ENCODE measurements around the gene ERI2. TPM values are rescaled to one million over a fixed set of nuclear protein-coding genes. Genes with fewer than 3 reads are reported as not detected.
A peak's percentile ranks its signal among the peaks of the same experiment; 100 is the strongest.

Gene ERI2
- total and polyA plus RNA-seq, 7 donors: 7.2 to 24.3 (median 16.4) TPM

DNA sequence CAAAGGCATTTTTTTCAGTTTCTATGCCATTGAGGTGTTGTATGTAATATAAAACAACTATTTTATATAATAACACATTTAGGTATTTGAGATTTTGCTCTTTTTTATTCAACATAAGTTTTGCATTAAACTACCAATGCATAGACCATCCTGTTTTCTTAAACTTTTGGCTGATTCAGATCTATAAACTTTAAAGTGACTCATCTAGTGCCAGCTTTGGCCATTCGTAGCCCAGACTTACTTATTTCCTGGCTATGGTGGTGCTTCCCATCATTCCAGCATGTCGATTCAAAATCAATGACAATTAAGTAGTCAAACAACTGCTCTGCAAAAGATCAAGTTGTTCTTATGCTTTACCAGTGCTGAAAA, 3.1 kb downstream of the ERI2 start:
- H3K4me3 ChIP-seq: no peak overlapping the region
- WGBS, 2 donors: 86 to 91% methylated on average over 2 of the region's 2 CpGs
- no peak overlapping the region for H3K27ac ChIP-seq
- TF ChIP-seq, protein P1, sequence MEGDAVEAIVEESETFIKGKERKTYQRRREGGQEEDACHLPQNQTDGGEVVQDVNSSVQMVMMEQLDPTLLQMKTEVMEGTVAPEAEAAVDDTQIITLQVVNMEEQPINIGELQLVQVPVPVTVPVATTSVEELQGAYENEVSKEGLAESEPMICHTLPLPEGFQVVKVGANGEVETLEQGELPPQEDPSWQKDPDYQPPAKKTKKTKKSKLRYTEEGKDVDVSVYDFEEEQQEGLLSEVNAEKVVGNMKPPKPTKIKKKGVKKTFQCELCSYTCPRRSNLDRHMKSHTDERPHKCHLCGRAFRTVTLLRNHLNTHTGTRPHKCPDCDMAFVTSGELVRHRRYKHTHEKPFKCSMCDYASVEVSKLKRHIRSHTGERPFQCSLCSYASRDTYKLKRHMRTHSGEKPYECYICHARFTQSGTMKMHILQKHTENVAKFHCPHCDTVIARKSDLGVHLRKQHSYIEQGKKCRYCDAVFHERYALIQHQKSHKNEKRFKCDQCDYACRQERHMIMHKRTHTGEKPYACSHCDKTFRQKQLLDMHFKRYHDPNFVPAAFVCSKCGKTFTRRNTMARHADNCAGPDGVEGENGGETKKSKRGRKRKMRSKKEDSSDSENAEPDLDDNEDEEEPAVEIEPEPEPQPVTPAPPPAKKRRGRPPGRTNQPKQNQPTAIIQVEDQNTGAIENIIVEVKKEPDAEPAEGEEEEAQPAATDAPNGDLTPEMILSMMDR (IDR thresholded peaks at IDR 0.05): no peak
- no peak for TF ChIP-seq EP300 (IDR thresholded peaks at IDR 0.05)
- TF ChIP-seq POLR2AphosphoS5 (IDR thresholded peaks at IDR 0.05): no peak
- no peak for TF ChIP-seq POLR2A (IDR thresholded peaks at IDR 0.05)
- peaks cover 0 to 27% (median 4%) of the 10 kb centered on the region in 4 donors for H3K36me3 ChIP-seq
- peaks cover 0 to 20% (median 14%) of the 10 kb centered on the region in 4 donors for H3K4me1 ChIP-seq
- H3K27me3 ChIP-seq: no peaks in the 10 kb centered on the region
- intact Hi-C loops (cut with DNase I): loop anchor here (10.0 kb wide), 1 partner anchor 102 kb away; the partner anchor contains the start of genes DCUN1D3 and LYRM1
- no peaks in the 10 kb centered on the region for H3K9me3 ChIP-seq
- DNase-seq: no peak

- Histone ChIP-seq H3K4me1 (peaks cover 0 to 16% (median 7%) of the 10 kb centered on the region in 4 donors), H3K27ac (no peak overlapping the region), H3K4me3 (no peak overlapping the region), H3K36me3 (peaks cover 0 to 45% (median 4%) of the 10 kb centered on the region in 4 donors), H3K27me3 (no peaks in the 10 kb centered on the region), H3K9me3 (no peaks in the 10 kb centered on the region)
- DNase-seq: no peak
- TF ChIP-seq, protein P1 (IDR thresholded peaks at IDR 0.05): no peak
- TF ChIP-seq POLR2AphosphoS5 (IDR thresholded peaks at IDR 0.05) (no peak), POLR2A (IDR thresholded peaks at IDR 0.05) (no peak), EP300 (IDR thresholded peaks at IDR 0.05) (no peak)
- intact Hi-C loops (cut with DNase I): loop anchor here (10.0 kb wide), 1 partner anchor 104 kb away; the partner anchor contains the start of genes DCUN1D3 and LYRM1
- WGBS, 2 donors: 48 to 50% methylated on average over 1 of the region's 1 CpG
Measured at GRCh38 chr16:20801278-20801677, 5.0 kb downstream of the ERI2 start.

DNA sequence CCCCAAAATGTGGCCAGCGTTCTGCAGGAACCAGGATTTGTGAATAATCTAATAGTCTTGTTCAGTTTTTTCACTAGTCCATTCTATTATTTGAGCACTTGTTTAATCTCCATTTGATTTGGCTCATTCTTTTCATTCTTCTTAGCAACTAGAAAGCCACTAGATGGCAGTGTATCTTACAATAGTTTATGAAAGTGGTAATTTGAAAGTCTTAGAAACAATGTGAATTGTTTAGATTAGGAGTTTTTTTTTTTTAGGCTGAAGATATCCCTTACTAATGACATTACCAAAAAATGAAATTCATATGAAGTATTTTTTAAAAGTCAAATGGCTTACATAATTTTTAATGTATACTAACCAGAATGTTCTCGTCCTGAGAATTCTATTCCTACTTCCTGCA, 6.7 kb downstream of the ERI2 start:
- Histone ChIP-seq H3K9me3 (no peaks in the 10 kb centered on the region), H3K27ac (no peak overlapping the region), H3K36me3 (peaks cover 0 to 45% (median 4%) of the 10 kb centered on the region in 4 donors), H3K4me3 (no peak overlapping the region), H3K27me3 (no peaks in the 10 kb centered on the region), H3K4me1 (peaks cover 0 to 7% (median 0%) of the 10 kb centered on the region in 4 donors)
- TF ChIP-seq EP300 (IDR thresholded peaks at IDR 0.05): no peak
- TF ChIP-seq POLR2A (IDR thresholded peaks at IDR 0.05): no peak
- TF ChIP-seq, protein P1 (IDR thresholded peaks at IDR 0.05): peak in 3 of 4 experiments; percentile 15 to 57 (median 19)
- TF ChIP-seq POLR2AphosphoS5 (IDR thresholded peaks at IDR 0.05): no peak
- intact Hi-C loops (cut with DNase I): no loop called here
- WGBS, 2 donors: 61 to 72% methylated on average over 2 of the region's 2 CpGs
- DNase-seq: no peak

DNA sequence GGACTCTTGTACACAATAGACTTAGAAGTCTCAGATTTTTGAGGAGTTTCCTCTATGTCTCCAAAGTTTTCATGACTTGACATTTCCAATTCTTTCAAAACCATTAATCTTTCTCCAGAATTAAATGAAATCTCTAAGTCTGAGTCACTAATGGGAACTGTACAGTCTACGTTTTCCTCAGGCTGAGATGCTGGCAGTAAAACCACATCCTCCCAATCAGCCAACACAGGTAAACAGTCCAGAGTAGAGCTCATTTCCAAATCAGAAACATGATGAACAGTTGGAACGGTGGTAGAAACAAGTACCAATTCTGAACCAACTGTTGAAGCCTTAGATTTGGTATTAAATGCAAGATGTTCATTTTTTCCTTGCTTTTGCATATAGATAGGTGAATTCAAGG, 7.9 kb downstream of the ERI2 start:
- H3K4me3 ChIP-seq: no peak overlapping the region
- peaks cover 0 to 45% (median 4%) of the 10 kb centered on the region in 4 donors for H3K36me3 ChIP-seq
- no peaks in the 10 kb centered on the region for H3K27me3 ChIP-seq
- intact Hi-C loops (cut with DNase I): no loop called here
- H3K9me3 ChIP-seq: no peaks in the 10 kb centered on the region
- peaks cover 0 to 7% (median 0%) of the 10 kb centered on the region in 4 donors for H3K4me1 ChIP-seq
- H3K27ac ChIP-seq: no peak overlapping the region
- TF ChIP-seq POLR2A (IDR thresholded peaks at IDR 0.05): no peak
- TF ChIP-seq, protein P1 (IDR thresholded peaks at IDR 0.05): no peak
- no peak for TF ChIP-seq EP300 (IDR thresholded peaks at IDR 0.05)
- TF ChIP-seq POLR2AphosphoS5 (IDR thresholded peaks at IDR 0.05): no peak
- no peak for DNase-seq
- 66 to 70% methylated on average over 2 of the region's 2 CpGs for WGBS, 2 donors
